ENCODE results near the gene H3-3A. TPM values are rescaled to one million over a fixed set of nuclear protein-coding genes. Genes with fewer than 3 reads are reported as not detected.

H3-3A gene
- polyA plus RNA-seq, 1 donor from 2014 or later, result 2,124 TPM

GRCh38 chr1:226061841-226062557 lies 517 bp upstream of the H3-3A start (continued):
- peak; percentile 59 for TF ChIP-seq EP300 (conservative IDR thresholded peaks at IDR 0.05; ENCODE audit: poor library complexity, severe bottlenecking)
- TF ChIP-seq POLR2AphosphoS5 (IDR thresholded peaks at IDR 0.05), result peak; percentile 87
- no peak for TF ChIP-seq RAD21 (conservative IDR thresholded peaks at IDR 0.05)

DNA sequence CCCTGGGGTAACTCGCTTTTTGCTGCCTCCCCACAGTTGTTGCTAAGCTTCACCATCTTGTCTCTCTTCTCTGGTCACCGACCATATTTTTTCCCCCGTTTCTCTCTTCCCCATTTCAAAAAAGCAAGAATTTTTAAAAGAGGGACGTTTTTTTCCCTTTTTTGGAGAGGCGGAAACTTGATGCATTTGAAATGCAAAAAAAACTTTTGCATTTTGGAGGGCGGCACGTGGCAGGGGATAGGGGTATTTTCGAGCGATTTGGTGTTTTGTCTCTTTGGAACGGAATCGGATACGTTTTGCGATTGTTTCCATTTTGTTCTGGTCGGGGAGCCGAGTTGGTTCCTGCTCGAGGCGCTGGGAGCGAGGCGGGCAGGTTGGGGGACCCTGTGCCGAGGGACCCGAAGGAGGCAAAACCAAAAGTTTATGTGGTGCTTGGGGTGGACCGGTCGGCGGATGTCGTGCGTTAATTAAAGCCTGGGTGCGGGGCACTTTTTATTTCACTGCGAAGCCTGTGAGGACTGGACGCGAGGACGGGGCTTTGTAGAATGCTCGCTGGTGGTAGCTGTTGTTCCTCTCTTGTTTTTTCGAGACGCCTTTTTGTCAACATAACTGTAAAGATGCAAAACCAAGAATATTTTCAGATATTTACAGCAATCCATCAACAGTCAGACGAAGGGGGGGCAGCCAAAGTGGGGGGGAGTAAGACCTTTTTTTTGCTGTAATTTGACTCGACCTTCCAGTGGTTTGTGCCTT lies 884 bp downstream of the H3-3A start:
- H3K9me3 ChIP-seq (ENCODE audit: low read length), result no peaks in the 10 kb centered on the region
- H3F3A ChIP-seq (ENCODE audit: insufficient read depth, low read length, poor library complexity, severe bottlenecking), result peaks cover 15% of the 10 kb centered on the region
- H4K20me1 ChIP-seq (ENCODE audit: insufficient read depth), result peaks cover 52% of the 10 kb centered on the region
- no peaks in the 10 kb centered on the region for H3K27me3 ChIP-seq (ENCODE audit: insufficient read depth, low read depth, low read length)
- no peaks in the 10 kb centered on the region for H3K9me2 ChIP-seq (ENCODE audit: insufficient read depth, low read length)
- H2AFZ ChIP-seq (ENCODE audit: low read depth, low read length), result peak overlapping the region; percentile 14
- H3K4me3 ChIP-seq (ENCODE audit: low read length), result peak overlapping the region; percentile 86
- H3K79me2 ChIP-seq (replicated peaks; ENCODE audit: insufficient read depth, low read length), result peaks cover 78% of the 10 kb centered on the region
- no peak overlapping the region for H3K4me2 ChIP-seq (ENCODE audit: low read length)
- TF ChIP-seq, protein P1, sequence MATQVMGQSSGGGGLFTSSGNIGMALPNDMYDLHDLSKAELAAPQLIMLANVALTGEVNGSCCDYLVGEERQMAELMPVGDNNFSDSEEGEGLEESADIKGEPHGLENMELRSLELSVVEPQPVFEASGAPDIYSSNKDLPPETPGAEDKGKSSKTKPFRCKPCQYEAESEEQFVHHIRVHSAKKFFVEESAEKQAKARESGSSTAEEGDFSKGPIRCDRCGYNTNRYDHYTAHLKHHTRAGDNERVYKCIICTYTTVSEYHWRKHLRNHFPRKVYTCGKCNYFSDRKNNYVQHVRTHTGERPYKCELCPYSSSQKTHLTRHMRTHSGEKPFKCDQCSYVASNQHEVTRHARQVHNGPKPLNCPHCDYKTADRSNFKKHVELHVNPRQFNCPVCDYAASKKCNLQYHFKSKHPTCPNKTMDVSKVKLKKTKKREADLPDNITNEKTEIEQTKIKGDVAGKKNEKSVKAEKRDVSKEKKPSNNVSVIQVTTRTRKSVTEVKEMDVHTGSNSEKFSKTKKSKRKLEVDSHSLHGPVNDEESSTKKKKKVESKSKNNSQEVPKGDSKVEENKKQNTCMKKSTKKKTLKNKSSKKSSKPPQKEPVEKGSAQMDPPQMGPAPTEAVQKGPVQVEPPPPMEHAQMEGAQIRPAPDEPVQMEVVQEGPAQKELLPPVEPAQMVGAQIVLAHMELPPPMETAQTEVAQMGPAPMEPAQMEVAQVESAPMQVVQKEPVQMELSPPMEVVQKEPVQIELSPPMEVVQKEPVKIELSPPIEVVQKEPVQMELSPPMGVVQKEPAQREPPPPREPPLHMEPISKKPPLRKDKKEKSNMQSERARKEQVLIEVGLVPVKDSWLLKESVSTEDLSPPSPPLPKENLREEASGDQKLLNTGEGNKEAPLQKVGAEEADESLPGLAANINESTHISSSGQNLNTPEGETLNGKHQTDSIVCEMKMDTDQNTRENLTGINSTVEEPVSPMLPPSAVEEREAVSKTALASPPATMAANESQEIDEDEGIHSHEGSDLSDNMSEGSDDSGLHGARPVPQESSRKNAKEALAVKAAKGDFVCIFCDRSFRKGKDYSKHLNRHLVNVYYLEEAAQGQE (IDR thresholded peaks at IDR 0.05; ENCODE audit: borderline replicate concordance), result peak; percentile 47
- no peak for TF ChIP-seq RAD21 (conservative IDR thresholded peaks at IDR 0.05)
- peak; percentile 35 for TF ChIP-seq MXI1 (conservative IDR thresholded peaks at IDR 0.05; ENCODE audit: poor library complexity, severe bottlenecking)
- no peak for TF ChIP-seq EP300 (conservative IDR thresholded peaks at IDR 0.05; ENCODE audit: poor library complexity, severe bottlenecking)
- TF ChIP-seq SMC3 (conservative IDR thresholded peaks at IDR 0.05; ENCODE audit: poor library complexity), result no peak
- peak; percentile 80 for TF ChIP-seq TAF1 (IDR thresholded peaks at IDR 0.05; ENCODE audit: low read depth)
- no peak for TF ChIP-seq EZH2 (IDR thresholded peaks at IDR 0.05; ENCODE audit: borderline replicate concordance, insufficient read depth, low read length, poor library complexity, severe bottlenecking)
- TF ChIP-seq POLR2AphosphoS5 (IDR thresholded peaks at IDR 0.05), result no peak
- no peak for TF ChIP-seq CTCF (IDR thresholded peaks at IDR 0.05; ENCODE audit: poor library complexity, severe bottlenecking)
- peak overlapping the region; percentile 99 for H3K27ac ChIP-seq (ENCODE audit: low read length)
- peak overlapping the region; percentile 99 for H3K9ac ChIP-seq (ENCODE audit: low read length)
- H3K36me3 ChIP-seq (ENCODE audit: insufficient read depth, low read length), result peaks cover 7% of the 10 kb centered on the region

Measured in neural cell (in vitro differentiated cells).